ENCODE data around the gene ANKRD16. TPM values are rescaled to one million over a fixed set of nuclear protein-coding genes. Genes with fewer than 3 reads are reported as not detected.

Gene ANKRD16
- total and polyA plus RNA-seq, 2 of the 13 experiments (the other 11 are each of a cell fraction or from before 2014, with no cell fraction given) = 8.0 to 11.4 TPM

GRCh38 chr10:5889624-5890451 lies at the start of gene ANKRD16, which contains the start of gene FBH1 (continued):
- TF ChIP-seq ZMYM2 (CRISPR knock-in tag; IDR thresholded peaks at IDR 0.05) = no peak
- TF ChIP-seq, protein P1, sequence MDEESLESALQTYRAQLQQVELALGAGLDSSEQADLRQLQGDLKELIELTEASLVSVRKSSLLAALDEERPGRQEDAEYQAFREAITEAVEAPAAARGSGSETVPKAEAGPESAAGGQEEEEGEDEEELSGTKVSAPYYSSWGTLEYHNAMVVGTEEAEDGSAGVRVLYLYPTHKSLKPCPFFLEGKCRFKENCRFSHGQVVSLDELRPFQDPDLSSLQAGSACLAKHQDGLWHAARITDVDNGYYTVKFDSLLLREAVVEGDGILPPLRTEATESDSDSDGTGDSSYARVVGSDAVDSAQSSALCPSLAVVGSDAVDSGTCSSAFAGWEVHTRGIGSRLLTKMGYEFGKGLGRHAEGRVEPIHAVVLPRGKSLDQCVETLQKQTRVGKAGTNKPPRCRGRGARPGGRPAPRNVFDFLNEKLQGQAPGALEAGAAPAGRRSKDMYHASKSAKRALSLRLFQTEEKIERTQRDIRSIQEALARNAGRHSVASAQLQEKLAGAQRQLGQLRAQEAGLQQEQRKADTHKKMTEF (CRISPR knock-in tag; IDR thresholded peaks at IDR 0.05) = peak; percentile 82
- TF ChIP-seq, protein P2, sequence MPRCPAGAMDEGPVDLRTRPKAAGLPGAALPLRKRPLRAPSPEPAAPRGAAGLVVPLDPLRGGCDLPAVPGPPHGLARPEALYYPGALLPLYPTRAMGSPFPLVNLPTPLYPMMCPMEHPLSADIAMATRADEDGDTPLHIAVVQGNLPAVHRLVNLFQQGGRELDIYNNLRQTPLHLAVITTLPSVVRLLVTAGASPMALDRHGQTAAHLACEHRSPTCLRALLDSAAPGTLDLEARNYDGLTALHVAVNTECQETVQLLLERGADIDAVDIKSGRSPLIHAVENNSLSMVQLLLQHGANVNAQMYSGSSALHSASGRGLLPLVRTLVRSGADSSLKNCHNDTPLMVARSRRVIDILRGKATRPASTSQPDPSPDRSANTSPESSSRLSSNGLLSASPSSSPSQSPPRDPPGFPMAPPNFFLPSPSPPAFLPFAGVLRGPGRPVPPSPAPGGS (CRISPR knock-in tag; IDR thresholded peaks at IDR 0.05) = peak; percentile 64; the same call in 1 of the 2 replicates
- TF ChIP-seq POLR2AphosphoS5 (IDR thresholded peaks at IDR 0.05; ENCODE audit: low read depth, low read length) = peak; percentile 62
- no peak for TF ChIP-seq MIER2 (CRISPR knock-in tag; IDR thresholded peaks at IDR 0.05)
- peak; percentile 34; the same call in 1 of the 2 replicates for TF ChIP-seq CBX5 (CRISPR knock-in tag; IDR thresholded peaks at IDR 0.05; ENCODE audit: borderline replicate concordance)

DNA sequence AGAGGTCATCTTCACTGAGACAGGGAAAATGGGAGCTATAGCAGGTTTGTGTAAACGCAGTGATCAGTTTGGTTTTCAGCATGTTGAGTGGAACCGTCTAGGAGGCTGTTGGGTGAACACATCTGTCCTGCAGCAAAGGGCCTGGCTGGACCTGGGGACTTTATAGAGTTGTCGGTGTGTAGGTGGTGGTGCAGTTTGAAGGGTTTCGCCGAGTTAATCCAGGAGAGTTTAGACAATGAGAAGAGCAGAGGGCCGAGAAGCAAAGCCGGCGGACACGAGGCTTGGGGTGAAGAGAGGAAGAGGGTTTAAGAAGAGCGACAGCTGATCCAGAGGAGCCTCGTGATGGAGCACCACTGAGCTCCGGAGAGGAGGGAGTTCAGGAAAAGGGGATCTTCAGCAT lies 48.6 kb upstream of the ANKRD16 start:
- Histone ChIP-seq H3K4me1 (ENCODE audit: insufficient read depth, low read length) (peaks cover 19% of the 10 kb centered on the region), H3K36me3 (replicated peaks in 1 of 2; ENCODE audit: control insufficient read depth in 1 of 2, insufficient read depth in 2 of 2, low read length in 2 of 2) (peaks cover 5 to 31% of the 10 kb centered on the region in 2 experiments; a peak in 4 of 5 replicates), H3K4me3 (replicated peaks in 1 of 3; ENCODE audit: insufficient read depth in 1 of 3, low read depth in 2 of 3, low read length in 3 of 3) (no peak overlapping the region), H3K27me3 (ENCODE audit: control insufficient read depth in 1 of 2, insufficient read depth in 2 of 2, low read length in 2 of 2) (peaks cover 2 to 9% of the 10 kb centered on the region in 2 experiments; a peak in 2 of 5 replicates), H3K9ac (ENCODE audit: insufficient read depth, low read depth, low read length) (no peak overlapping the region), H3K79me2 (ENCODE audit: insufficient read depth, low read length) (no peaks in the 10 kb centered on the region), H3K9me3 (ENCODE audit: low read length) (no peaks in the 10 kb centered on the region), H4K20me1 (ENCODE audit: insufficient read depth, low read length) (no peaks in the 10 kb centered on the region), H3K27ac (ENCODE audit: extremely low read length, insufficient read depth, low read length) (no peak overlapping the region), H2AFZ (ENCODE audit: low read length) (no peak overlapping the region), H3K4me2 (ENCODE audit: low read depth, low read length) (no peak overlapping the region)
- ChIA-PET POLR2A (no interaction called here), CTCF (ENCODE audit: low intra/inter-chr PET ratio, low total read pairs) (no interaction called here)
- WGBS (ENCODE audit: low lambda C conversion rate) = 93% methylated on average over 12 of the region's 12 CpGs
- DNase-seq (ENCODE audit: low spot score) = no peak
- no peak for FAIRE-seq
- no TSS peak for BruUV-seq (replicated peaks)
- in situ Hi-C loops (cut with HindIII; ENCODE audit: extremely low pct_ligation_motif_present, low pct_unique_long_range_greater_than_20kb) = no loop called here
- TF ChIP-seq ZNF263 (CRISPR knock-in tag; IDR thresholded peaks at IDR 0.05) = 0 out of 2 replicates have a peak, but pooled peaks have one; percentile 51
- no peak for TF ChIP-seq ZNF292 (CRISPR knock-in tag; IDR thresholded peaks at IDR 0.05; ENCODE audit: borderline replicate concordance, low read depth)
- no peak for TF ChIP-seq ZNF337 (CRISPR knock-in tag; IDR thresholded peaks at IDR 0.05; ENCODE audit: borderline replicate concordance, low read depth)
- TF ChIP-seq RBM39 (IDR thresholded peaks at IDR 0.05; ENCODE audit: low read depth, low read length, poor library complexity, severe bottlenecking) = no peak
- intact Hi-C loops (cut with micrococcal nuclease; ENCODE audit: unreplicated experiment) = no loop called here
- ATAC-seq = no peak
